ENCODE results near the gene HCAR2.
"Not testable (repeated sequence)": the region's sequence is repeated elsewhere in the genome, so short reads cannot be mapped to it uniquely, and the experiment has no call there.

HCAR2 gene

DNA sequence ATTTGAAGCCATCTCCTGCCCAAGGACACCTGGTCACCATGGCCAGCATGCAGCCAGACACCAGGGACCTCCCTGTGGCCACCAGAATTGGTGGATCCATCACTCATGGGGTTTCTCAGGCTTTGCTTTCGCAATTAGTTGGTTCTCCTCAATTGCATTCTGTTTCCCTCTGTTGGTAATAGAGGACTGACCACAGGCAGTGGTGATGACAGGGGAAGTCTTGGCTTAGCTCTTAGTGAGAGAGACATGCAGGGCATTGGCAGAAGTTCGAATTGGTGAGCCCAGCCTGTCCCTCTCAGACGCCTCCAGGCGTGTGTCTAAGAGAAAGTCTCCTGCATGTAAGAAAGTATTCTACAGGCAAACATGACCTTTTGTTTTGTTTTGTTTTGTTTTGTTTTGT is 21.3 kb downstream of the HCAR2 start:
- H3K4me3 ChIP-seq (ENCODE audit: low read depth, low read length) = no peak overlapping the region
- TF ChIP-seq, protein P1, sequence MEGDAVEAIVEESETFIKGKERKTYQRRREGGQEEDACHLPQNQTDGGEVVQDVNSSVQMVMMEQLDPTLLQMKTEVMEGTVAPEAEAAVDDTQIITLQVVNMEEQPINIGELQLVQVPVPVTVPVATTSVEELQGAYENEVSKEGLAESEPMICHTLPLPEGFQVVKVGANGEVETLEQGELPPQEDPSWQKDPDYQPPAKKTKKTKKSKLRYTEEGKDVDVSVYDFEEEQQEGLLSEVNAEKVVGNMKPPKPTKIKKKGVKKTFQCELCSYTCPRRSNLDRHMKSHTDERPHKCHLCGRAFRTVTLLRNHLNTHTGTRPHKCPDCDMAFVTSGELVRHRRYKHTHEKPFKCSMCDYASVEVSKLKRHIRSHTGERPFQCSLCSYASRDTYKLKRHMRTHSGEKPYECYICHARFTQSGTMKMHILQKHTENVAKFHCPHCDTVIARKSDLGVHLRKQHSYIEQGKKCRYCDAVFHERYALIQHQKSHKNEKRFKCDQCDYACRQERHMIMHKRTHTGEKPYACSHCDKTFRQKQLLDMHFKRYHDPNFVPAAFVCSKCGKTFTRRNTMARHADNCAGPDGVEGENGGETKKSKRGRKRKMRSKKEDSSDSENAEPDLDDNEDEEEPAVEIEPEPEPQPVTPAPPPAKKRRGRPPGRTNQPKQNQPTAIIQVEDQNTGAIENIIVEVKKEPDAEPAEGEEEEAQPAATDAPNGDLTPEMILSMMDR (IDR thresholded peaks at IDR 0.05; ENCODE audit: low read depth, low read length, missing control alignments) = no peak
- DNase-seq (ENCODE audit: low read depth) = no peak

DNA sequence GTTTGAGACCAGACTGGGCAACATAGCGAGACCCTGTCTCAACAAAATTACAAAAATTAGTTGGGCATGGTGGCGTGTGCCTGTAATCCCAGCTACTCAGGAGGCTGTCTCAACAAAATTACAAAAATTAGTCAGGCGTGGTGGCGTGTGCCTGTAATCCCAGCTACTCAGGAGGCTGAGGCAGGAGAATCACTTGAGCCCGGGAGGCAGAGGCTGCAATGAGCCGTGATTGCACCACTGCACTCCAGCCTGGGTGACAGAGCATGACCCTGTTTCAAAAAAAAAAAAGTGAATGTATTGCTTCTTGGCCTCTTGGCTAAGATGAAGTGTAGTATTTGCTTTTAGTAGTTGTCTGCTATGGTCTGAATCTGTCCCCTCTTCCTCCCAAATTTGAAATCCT is 22.2 kb downstream of the HCAR2 start:
- not testable (repeated sequence) for H3K4me3 ChIP-seq (ENCODE audit: low read depth, low read length); DNase-seq (ENCODE audit: low read depth)

DNA sequence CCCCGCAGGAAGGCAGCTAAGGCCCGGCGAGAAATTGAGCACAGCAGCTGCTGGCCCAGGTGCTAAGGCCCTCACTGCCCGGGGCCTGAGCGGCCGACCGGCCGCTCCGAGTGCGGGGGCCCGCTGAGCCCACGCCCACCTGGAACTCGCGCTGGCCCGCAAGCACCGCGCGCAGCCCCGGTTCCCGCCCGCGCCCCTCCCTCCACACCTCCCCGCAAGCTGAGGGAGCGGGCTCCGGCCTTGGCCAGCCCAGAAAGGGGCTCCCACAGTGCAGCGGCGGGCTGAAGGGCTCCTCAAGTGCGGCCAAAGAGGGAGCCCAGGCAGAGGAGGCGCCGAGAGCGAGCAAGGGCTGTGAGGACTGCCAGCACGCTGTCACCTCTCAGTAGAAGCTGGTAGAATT is 26.4 kb downstream of the HCAR2 start:
- not testable (repeated sequence) for H3K4me3 ChIP-seq (ENCODE audit: low read depth, low read length); DNase-seq (ENCODE audit: low read depth)

DNA sequence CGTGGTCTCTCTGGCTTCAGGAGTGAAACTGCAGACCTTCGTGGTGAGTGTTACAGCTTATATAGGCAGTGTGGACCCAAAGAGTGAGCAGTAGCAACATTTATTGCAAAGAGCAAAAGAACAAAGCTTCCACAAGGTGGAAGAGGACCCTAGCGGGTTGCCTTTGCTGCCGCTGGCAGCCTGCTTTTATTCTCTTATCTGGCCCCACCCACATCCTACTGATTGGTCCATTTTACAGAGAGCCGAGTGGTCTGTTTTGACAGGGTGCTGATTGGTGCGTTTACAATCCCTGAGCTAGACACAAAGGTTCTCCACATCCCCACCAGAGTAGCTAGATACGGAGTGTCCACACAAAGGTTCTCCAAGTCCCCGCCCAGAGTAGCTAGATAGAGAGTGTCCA is 27.1 kb downstream of the HCAR2 start:
- DNase-seq (ENCODE audit: low read depth) = not testable (repeated sequence)

DNA sequence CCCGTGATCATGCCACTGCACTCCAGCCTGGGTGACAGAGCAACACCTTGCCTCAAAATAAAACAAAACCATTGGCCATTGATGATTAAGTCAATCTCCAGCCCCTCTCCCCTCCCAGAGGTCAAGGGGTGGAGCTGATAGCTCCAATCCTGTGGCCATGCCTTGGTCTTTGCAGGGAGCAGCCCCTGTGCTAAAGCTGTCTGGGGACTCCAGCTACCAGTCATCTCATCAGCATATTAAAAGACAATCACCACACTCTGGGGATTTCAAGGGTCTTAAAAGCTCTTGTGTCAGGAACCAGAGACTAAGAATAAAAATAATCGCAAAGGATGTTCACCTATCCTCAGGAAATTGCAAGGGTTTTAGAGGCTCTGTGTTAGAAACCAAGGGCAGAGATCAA is 30.6 kb downstream of the HCAR2 start:
- no peak overlapping the region for H3K4me3 ChIP-seq (ENCODE audit: low read depth, low read length)
- TF ChIP-seq, protein P1 (IDR thresholded peaks at IDR 0.05; ENCODE audit: low read depth, low read length, missing control alignments) = no peak
- no peak for DNase-seq (ENCODE audit: low read depth)

More for the DNA sequence above, 27.1 kb downstream of the HCAR2 start:
- H3K4me3 ChIP-seq (ENCODE audit: low read depth, low read length) = not testable (repeated sequence)

DNA sequence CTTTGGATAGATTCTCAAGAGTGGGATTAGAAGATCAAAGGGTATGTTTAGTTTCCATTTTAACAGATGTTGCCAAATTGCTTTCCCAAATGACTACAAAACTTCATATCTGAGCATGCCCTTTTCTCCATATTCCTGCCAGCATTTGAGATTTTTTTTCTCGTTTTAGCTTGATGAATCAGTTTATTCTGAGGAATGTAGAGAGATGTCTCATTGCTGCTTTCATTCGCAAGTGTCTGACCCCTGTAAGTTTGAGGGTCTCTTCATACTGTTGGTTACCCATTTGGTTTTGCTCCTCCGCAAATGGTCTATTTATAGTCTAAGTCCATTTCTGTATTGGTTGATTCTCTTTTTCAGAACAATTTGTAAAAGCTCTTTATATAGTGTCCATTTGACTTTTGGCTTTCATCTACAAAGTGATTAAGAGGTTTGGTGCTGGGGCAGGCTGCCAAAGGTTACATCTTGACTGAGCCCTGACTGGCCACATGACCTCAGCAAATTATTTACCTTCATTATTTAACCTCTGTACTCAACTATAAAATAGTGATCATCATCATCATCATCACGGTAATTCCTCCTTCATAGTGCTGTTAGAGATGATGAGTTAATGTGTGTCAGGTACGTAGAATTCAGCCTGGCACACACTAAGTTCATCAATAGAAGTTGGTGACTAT is 33.6 kb downstream of the HCAR2 start:
- TF ChIP-seq, protein P1 (IDR thresholded peaks at IDR 0.05; ENCODE audit: low read depth, low read length, missing control alignments) = no peak
- no peak overlapping the region for H3K4me3 ChIP-seq (ENCODE audit: low read depth, low read length)
- no peak for DNase-seq (ENCODE audit: low read depth)

DNA sequence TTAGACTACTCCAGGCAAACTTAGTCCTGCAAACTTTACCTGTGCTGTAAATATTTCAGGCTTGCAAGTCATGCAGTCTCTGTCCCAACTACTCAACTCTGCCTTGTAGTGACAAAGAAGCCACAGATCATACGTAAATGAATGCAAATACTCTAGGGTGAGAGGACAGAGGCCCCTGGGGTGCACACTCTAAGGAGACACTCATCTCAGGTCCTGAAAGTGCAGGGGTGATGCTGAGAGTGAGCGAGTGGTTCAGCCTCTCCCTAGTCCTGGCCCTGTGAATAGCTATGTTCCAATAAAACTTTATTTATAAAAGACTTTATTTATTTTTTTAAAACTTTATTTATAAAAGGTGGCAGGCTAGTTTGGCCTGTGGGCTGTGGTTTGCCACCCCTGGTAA is 34.9 kb downstream of the HCAR2 start:
- TF ChIP-seq, protein P1 (IDR thresholded peaks at IDR 0.05; ENCODE audit: low read depth, low read length, missing control alignments) = no peak
- H3K4me3 ChIP-seq (ENCODE audit: low read depth, low read length) = no peak overlapping the region
- no peak for DNase-seq (ENCODE audit: low read depth)

DNA sequence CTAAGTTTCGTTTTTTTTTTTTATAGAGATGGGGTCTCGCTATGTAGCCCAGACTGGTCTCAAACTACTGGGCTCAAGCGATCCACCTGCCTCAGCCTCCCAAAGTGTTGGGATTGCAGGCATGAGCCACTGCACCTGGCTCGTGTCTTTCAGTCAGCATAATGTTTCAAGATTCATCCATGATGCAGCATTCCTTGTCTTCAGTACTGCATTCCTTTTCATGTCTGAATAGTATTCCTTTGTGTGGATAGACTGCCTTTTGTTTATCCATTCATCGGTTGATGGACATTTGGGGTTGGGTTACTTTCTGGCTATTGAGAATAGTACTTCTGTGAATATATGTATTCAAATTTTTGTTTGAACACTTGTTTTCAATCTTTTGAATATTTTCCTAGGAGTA is 37.4 kb downstream of the HCAR2 start:
- DNase-seq (ENCODE audit: low read depth) = no peak
- H3K4me3 ChIP-seq (ENCODE audit: low read depth, low read length) = no peak overlapping the region
- TF ChIP-seq, protein P1 (IDR thresholded peaks at IDR 0.05; ENCODE audit: low read depth, low read length, missing control alignments) = no peak

DNA sequence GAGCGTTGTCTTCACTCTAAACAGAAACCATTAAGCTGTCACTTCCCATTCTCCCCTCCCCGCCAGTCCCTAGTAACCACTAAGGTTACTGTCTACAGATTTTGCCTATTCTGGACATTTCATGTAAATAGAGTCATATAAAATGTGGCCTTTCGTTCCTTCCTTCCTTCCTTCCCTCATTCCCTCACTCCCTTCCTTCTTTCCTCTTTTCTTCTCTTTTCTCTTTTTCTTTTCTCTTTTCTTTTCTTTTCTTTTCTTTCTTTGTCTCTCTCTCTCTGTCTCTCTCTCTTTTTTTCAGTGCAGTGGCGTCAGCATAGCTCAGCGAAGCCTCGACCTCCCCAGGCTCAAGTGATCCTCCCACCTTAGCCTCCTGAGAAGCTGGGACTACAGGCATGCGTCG is 37.8 kb downstream of the HCAR2 start:
- no peak overlapping the region for H3K4me3 ChIP-seq (ENCODE audit: low read depth, low read length)
- DNase-seq (ENCODE audit: low read depth) = no peak
- TF ChIP-seq, protein P1 (IDR thresholded peaks at IDR 0.05; ENCODE audit: low read depth, low read length, missing control alignments) = no peak

Measured in GM12864 (cell line).